ENCODE results near the gene CDON. TPM values are rescaled to one million over a fixed set of nuclear protein-coding genes. Genes with fewer than 3 reads are reported as not detected.

Gene CDON
- total and polyA plus RNA-seq, 2 donors (not counting 3 experiments of a cell fraction or from before 2014, with no cell fraction given) = 1.6 to 3.8 TPM

- no peak for TF ChIP-seq POLR2AphosphoS5 (IDR thresholded peaks at IDR 0.05; ENCODE audit: insufficient read depth, low read depth, low read length)
- TF ChIP-seq FOS (IDR thresholded peaks at IDR 0.05; ENCODE audit: borderline replicate concordance, insufficient read depth, low read length) = no peak
- no peak for TF ChIP-seq POLR2A (IDR thresholded peaks at IDR 0.05; ENCODE audit: low read depth, low read length)
- no peak for TF ChIP-seq MYC (IDR thresholded peaks at IDR 0.05; ENCODE audit: low read depth, low read length)
- no peak for TF ChIP-seq EZH2 (IDR thresholded peaks at IDR 0.05; ENCODE audit: borderline replicate concordance, low read depth, low read length, severe bottlenecking)
- TF ChIP-seq CTCF (IDR thresholded peaks at IDR 0.05; ENCODE audit: extremely low read depth in 1 of 2, insufficient read depth in 1 of 2, low read depth in 1 of 2, low read length in 2 of 2) = no peak
- no peak for TF ChIP-seq GATA2 (IDR thresholded peaks at IDR 0.05; ENCODE audit: insufficient read depth, insufficient read length, low read depth, low read length)
- no peak for TF ChIP-seq MAX (IDR thresholded peaks at IDR 0.05; ENCODE audit: insufficient read depth, insufficient read length)
- TF ChIP-seq JUN (IDR thresholded peaks at IDR 0.05; ENCODE audit: borderline replicate concordance, insufficient read depth, insufficient read length, low read depth) = no peak
- no peak overlapping the region for H3K4me3 ChIP-seq (replicated peaks in 1 of 3; ENCODE audit: insufficient read depth in 1 of 3, low read depth in 1 of 3, low read length in 3 of 3)
- no peak overlapping the region for H2AFZ ChIP-seq (ENCODE audit: low read depth, low read length)
- H3K27me3 ChIP-seq (ENCODE audit: control insufficient read depth in 2 of 2, insufficient read depth in 2 of 2, low read length in 2 of 2) = peaks cover 0 to 4% of the 10 kb centered on the region in 2 experiments
- ChIA-PET CTCF (interaction anchor here (1.2 to 1.6 kb wide), 3 partner anchors 10 to 105 kb away, joined by 3 to 4 read pairs (median 4); no protein-coding TSS in a partner anchor), POLR2A (no interaction called here)
- no peaks in the 10 kb centered on the region for H3K9me1 ChIP-seq (replicated peaks; ENCODE audit: control insufficient read depth, extremely low read depth, insufficient read depth, low read length)
- DNase-seq (ENCODE audit: low read depth, low spot score) = peak; percentile 54
- H3K4me2 ChIP-seq (ENCODE audit: insufficient read depth, low read length) = no peak overlapping the region
- H3K9me3 ChIP-seq (replicated peaks; ENCODE audit: control insufficient read depth, insufficient read depth, low read length) = no peaks in the 10 kb centered on the region
- BruUV-seq (replicated peaks) = no TSS peak
- H3K27ac ChIP-seq (ENCODE audit: insufficient read depth, low read depth, low read length) = no peak overlapping the region
- intact Hi-C loops (cut with micrococcal nuclease) = no loop called here
- no peaks in the 10 kb centered on the region for H3K79me2 ChIP-seq (ENCODE audit: control insufficient read depth, insufficient read depth, low read length)
- no peak for FAIRE-seq
- dilution Hi-C loops (cut with MboI; ENCODE audit: extremely low pct_ligation_motif_present, low sequenced_read_pairs) = no loop called here
- H4K20me1 ChIP-seq (replicated peaks; ENCODE audit: control insufficient read depth, extremely low read depth, insufficient read depth, low read length) = no peaks in the 10 kb centered on the region
- no peaks in the 10 kb centered on the region for H3K36me3 ChIP-seq (ENCODE audit: control insufficient read depth in 2 of 2, extremely low read depth in 1 of 2, insufficient read depth in 2 of 2, low read length in 2 of 2)
- H3K4me1 ChIP-seq (ENCODE audit: control insufficient read depth, extremely low read depth, insufficient read depth, low read length) = no peaks in the 10 kb centered on the region
- no peak overlapping the region for H3K9ac ChIP-seq (replicated peaks; ENCODE audit: extremely low read depth, insufficient read depth, low read length)
Measured at GRCh38 chr11:126046570-126047195, 16.0 kb downstream of the CDON start.
